ELR (cell line): ENCODE data around the gene EIF2S3B.

Source experiments
- DNase-seq: peaks from one replicate; pipeline ENCODE4 v3.0.0-alpha.2; 2015; ENCODE audit warnings: low read depth

EIF2S3B gene

GRCh38 chr12:10554756-10555481 lies 49.2 kb downstream of the EIF2S3B start:
- no peak for DNase-seq

GRCh38 chr12:10557329-10557728 lies 51.6 kb downstream of the EIF2S3B start:
- no peak for DNase-seq

DNA sequence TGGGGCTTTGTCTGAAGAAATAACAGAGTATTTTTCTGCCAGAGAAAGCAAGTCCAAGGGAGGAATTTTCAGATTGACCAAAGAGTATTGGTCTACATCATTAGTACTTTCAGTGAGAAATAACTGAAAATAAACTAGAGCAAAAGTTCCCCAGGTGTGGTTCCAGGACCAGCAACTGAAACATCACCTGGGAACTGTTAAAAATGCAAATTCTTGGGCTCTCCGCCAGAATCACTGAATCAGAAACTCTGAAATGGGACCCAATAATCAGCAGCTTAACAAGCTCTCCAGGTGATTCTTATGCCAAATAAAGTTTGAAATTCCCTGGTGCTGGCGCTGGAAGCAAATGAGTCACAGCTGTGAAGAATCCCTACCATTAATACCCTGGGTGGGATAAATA lies 52.1 kb downstream of the EIF2S3B start:
- no peak for DNase-seq
